ENCODE measurements around the gene YWHAG.

GRCh38 chr7:76400248-76400647, 41.5 kb upstream of the YWHAG start:
- no peak for TF ChIP-seq CTCF (conservative IDR thresholded peaks at IDR 0.05 in 1 of 2, IDR thresholded peaks at IDR 0.05 in 1 of 2; ENCODE audit: extremely low read depth in 1 of 2, insufficient read depth in 1 of 2, low read depth in 1 of 2, low read length in 2 of 2)
- no peak for TF ChIP-seq EZH2 (IDR thresholded peaks at IDR 0.05; ENCODE audit: borderline replicate concordance, low read length)
